H9 (cell line): ENCODE measurements around the gene LPP. TPM values are rescaled to one million over a fixed set of nuclear protein-coding genes. Genes with fewer than 3 reads are reported as not detected.

ENCODE experiments used
- DNase-seq: peaks from one replicate; pipeline ENCODE4 v3.0.0-alpha.2; 2017
- H2AFZ ChIP-seq: one replicate; pipeline ENCODE4 v1.6.1; 2013; ENCODE audit warnings: mild to moderate bottlenecking, low read length, control low read depth, moderate library complexity
- H2AK5ac ChIP-seq: 2 replicates; pipeline ENCODE4 v1.6.1; 2013; ENCODE audit warnings: low read length, control low read depth, mixed read lengths; ENCODE audit not compliant: insufficient read length
- H2BK120ac ChIP-seq: one replicate; pipeline ENCODE4 v1.6.1; 2013; ENCODE audit warnings: low read depth, mild to moderate bottlenecking, low read length, control low read depth, inconsistent platforms; ENCODE audit not compliant: poor library complexity, severe bottlenecking
- H2BK12ac ChIP-seq: 2 replicates; pipeline ENCODE4 v1.6.1; 2013; ENCODE audit warnings: low read length, control low read depth, mixed read lengths, low read depth; ENCODE audit not compliant: insufficient read length
- H2BK15ac ChIP-seq: 2 replicates; pipeline ENCODE4 v1.6.1; 2013; ENCODE audit warnings: low read depth, low read length, control low read depth
- H2BK20ac ChIP-seq: one replicate; pipeline ENCODE4 v1.6.1; 2013; ENCODE audit warnings: low read depth, mild to moderate bottlenecking, low read length, control low read depth, inconsistent platforms; ENCODE audit not compliant: poor library complexity, severe bottlenecking
- H2BK5ac ChIP-seq: 2 replicates; pipeline ENCODE4 v1.6.1; 2013; ENCODE audit warnings: low read length, control low read depth, mixed read lengths; ENCODE audit not compliant: insufficient read length
- H3K14ac ChIP-seq: 2 replicates; pipeline ENCODE4 v1.6.1; 2013; ENCODE audit warnings: low read length, control low read depth; ENCODE audit not compliant: insufficient read depth
- H3K18ac ChIP-seq: 2 replicates; pipeline ENCODE4 v1.6.1; 2013; ENCODE audit warnings: low read depth, mild to moderate bottlenecking, mixed read lengths, low read length, control low read depth; ENCODE audit not compliant: insufficient read length
- H3K23ac ChIP-seq: 2 replicates; pipeline ENCODE4 v1.6.1; 2013; ENCODE audit warnings: low read length, control low read depth, mixed read lengths, low read depth; ENCODE audit not compliant: insufficient read length
- H3K23me2 ChIP-seq: 2 replicates; pipeline ENCODE4 v1.6.1; 2013; ENCODE audit warnings: low read depth, mild to moderate bottlenecking, mixed read lengths, low read length, control low read depth; ENCODE audit not compliant: insufficient read length, poor library complexity, severe bottlenecking
- H3K27ac ChIP-seq: 2 replicates; pipeline ENCODE4 v1.5.1; 2013; ENCODE audit warnings: low read length, control low read depth, mixed read lengths, low read depth; ENCODE audit not compliant: insufficient read length
- H3K27me3 ChIP-seq: 2 replicates; pipeline ENCODE4 v1.6.1; 2013; ENCODE audit warnings: low read length, control low read depth, inconsistent platforms; ENCODE audit not compliant: insufficient read depth
- H3K4ac ChIP-seq: 2 replicates; pipeline ENCODE4 v1.6.1; 2013; ENCODE audit warnings: low read depth, mild to moderate bottlenecking, control low read depth, inconsistent platforms, low read length, moderate library complexity
- H3K4me1 ChIP-seq: 2 replicates; pipeline ENCODE4 v1.6.1; 2013; ENCODE audit warnings: low read length, control low read depth, inconsistent platforms; ENCODE audit not compliant: insufficient read depth
- H3K4me2 ChIP-seq: 2 replicates; pipeline ENCODE4 v1.6.1; 2013; ENCODE audit warnings: low read length, control low read depth, mixed read lengths; ENCODE audit not compliant: insufficient read length, insufficient read depth
- H3K56ac ChIP-seq: 2 replicates; pipeline ENCODE4 v1.6.1; 2013; ENCODE audit warnings: low read depth, mild to moderate bottlenecking, mixed read lengths, low read length, control low read depth; ENCODE audit not compliant: insufficient read length
- H3K79me1 ChIP-seq: 2 replicates; pipeline ENCODE4 v1.6.1; 2013; ENCODE audit warnings: low read depth, mild to moderate bottlenecking, moderate library complexity, low read length, control low read depth, inconsistent platforms; ENCODE audit not compliant: insufficient read depth, poor library complexity, severe bottlenecking
- H3K79me2 ChIP-seq: 2 replicates; pipeline ENCODE4 v1.6.1; 2013; ENCODE audit warnings: low read length, control low read depth, inconsistent platforms; ENCODE audit not compliant: insufficient read depth
- H3K9ac ChIP-seq: 2 replicates; pipeline ENCODE4 v1.6.1; 2013; ENCODE audit warnings: low read length, control low read depth, mixed read lengths; ENCODE audit not compliant: insufficient read length; ENCODE audit errors: extremely low read depth
- H3K9me3 ChIP-seq: one replicate; pipeline ENCODE4 v1.6.1; 2013; ENCODE audit warnings: low read depth, low read length, inconsistent platforms; ENCODE audit not compliant: control insufficient read depth
- H3T11ph ChIP-seq: one replicate; pipeline ENCODE4 v1.6.1; 2013; ENCODE audit warnings: mild to moderate bottlenecking, low read length, control low read depth, inconsistent platforms
- H4K20me1 ChIP-seq: one replicate; pipeline ENCODE4 v1.6.1; 2013; ENCODE audit not compliant: control insufficient read depth, insufficient read length, insufficient read depth
- H4K5ac ChIP-seq: 2 replicates; pipeline ENCODE4 v1.6.1; 2013; ENCODE audit warnings: low read depth, mild to moderate bottlenecking, mixed read lengths, low read length, control low read depth; ENCODE audit not compliant: insufficient read length
- H4K8ac ChIP-seq: replicated peaks from 2 replicates; pipeline ENCODE4 v1.6.1; 2013; ENCODE audit warnings: low read length, control low read depth, mixed read lengths, low read depth; ENCODE audit not compliant: insufficient read length
- H4K91ac ChIP-seq: 2 replicates; pipeline ENCODE4 v1.6.1; 2013; ENCODE audit warnings: low read depth, mild to moderate bottlenecking, moderate library complexity, mixed read lengths, low read length, control low read depth; ENCODE audit not compliant: insufficient read length
- H3K27ac Mint-ChIP-seq, 3 experiments: 2 replicates in 2 of 3; 3 replicates in 1 of 3; pipeline ENCODE4 v1.8.0; 2020 to 2021; ENCODE audit warnings: mixed read lengths in 3 of 3, mild to moderate bottlenecking in 1 of 3, moderate library complexity in 1 of 3
- H3K27me3 Mint-ChIP-seq: 2 replicates; pipeline ENCODE4 v1.8.0; 2021; ENCODE audit warnings: low read depth, mild to moderate bottlenecking, moderate library complexity, mixed read lengths
- H3K36me3 Mint-ChIP-seq, 3 experiments: 2 replicates in 2 of 3; 3 replicates in 1 of 3; pipeline ENCODE4 v1.8.0; 2020 to 2021; ENCODE audit warnings: low read depth in 3 of 3, mixed read lengths in 3 of 3; ENCODE audit not compliant: insufficient read depth in 1 of 3
- H3K4me1 Mint-ChIP-seq, 2 experiments: 2 replicates each; pipeline ENCODE4 v1.8.0; 2020; ENCODE audit warnings: mixed read lengths in 2 of 2
- H3K4me3 Mint-ChIP-seq, 2 experiments: 2 replicates in 1 of 2; 3 replicates in 1 of 2; pipeline ENCODE4 v1.8.0; 2020 to 2021; ENCODE audit warnings: mild to moderate bottlenecking in 2 of 2, mixed read lengths in 2 of 2, moderate library complexity in 1 of 2
- H3K9me3 Mint-ChIP-seq, 2 experiments: 2 replicates in 1 of 2; 3 replicates in 1 of 2; pipeline ENCODE4 v1.8.0; 2020; ENCODE audit warnings: mild to moderate bottlenecking in 2 of 2, mixed read lengths in 2 of 2, moderate library complexity in 1 of 2
- WGBS: extraction: QIAGEN DNeasy Blood & Tissue Kit; methylation state at CpG from one replicate; pipeline ENCODE4 v1.1.7; 2013; ENCODE audit warnings: missing lambda C conversion rate, low lambda C conversion rate, mixed read lengths; ENCODE audit not compliant: insufficient read length; ENCODE audit errors: extremely low coverage; 5-methylcytosine and 5-hydroxymethylcytosine counted together
- total RNA-seq: library from RNA; stranded (reverse); gene quantifications from 2 replicates; pipeline ENCODE4 v1.2.1, GENCODE V29; 2021
- TF ChIP-seq, protein P1 (sequence below): fragments of 200-600 bp; sonication (generic); conservative IDR thresholded peaks from 3 replicates; pipeline ENCODE4 v1.8.0; 2021; ENCODE audit warnings: antibody characterized with exemption, mild to moderate bottlenecking

Gene LPP
- total RNA-seq, 1 experiment from 2014 or later, result 64.6 TPM

DNA sequence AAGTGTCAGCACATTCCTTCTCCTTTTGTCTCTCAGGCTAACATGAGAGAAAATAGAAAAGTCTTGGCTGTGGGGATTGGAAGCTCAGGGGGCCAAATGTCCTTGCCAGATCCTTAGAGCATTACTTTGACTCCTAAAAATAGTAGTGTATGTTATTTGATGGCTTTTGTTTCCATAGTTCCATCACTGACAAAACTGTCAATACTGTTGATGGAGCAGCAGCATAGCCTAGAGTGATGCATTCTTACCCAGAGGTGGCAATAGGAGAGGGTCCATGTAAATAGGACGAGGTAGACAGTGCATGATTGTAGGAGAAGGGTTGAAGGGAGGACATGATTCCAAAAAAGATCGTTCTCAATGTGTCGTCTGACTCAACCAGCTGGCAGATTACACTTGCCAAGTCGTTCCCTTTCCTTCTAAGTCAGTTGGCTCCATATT, 735.1 kb downstream of the LPP start:
- Histone ChIP-seq H2AK5ac (no peak overlapping the region), H3K4me2 (no peak overlapping the region), H3K79me1 (no peaks in the 10 kb centered on the region), H2AFZ (no peak overlapping the region), H3K27me3 (no peaks in the 10 kb centered on the region), H3K4me1 (no peaks in the 10 kb centered on the region), H3K18ac (no peak overlapping the region), H3K14ac (no peak overlapping the region), H3K4ac (no peak overlapping the region), H3K79me2 (no peaks in the 10 kb centered on the region), H2BK120ac (no peak overlapping the region), H2BK20ac (no peak overlapping the region), H4K91ac (no peak overlapping the region), H3K23me2 (no peaks in the 10 kb centered on the region), H2BK12ac (no peak overlapping the region), H2BK5ac (no peak overlapping the region), H3K9ac (no peak overlapping the region), H3K27ac (no peak overlapping the region), H4K8ac (no peak overlapping the region), H3K23ac (no peak overlapping the region), H3T11ph (no peak overlapping the region), H4K5ac (no peak overlapping the region), H3K56ac (no peak overlapping the region), H3K9me3 (no peaks in the 10 kb centered on the region), H4K20me1 (no peaks in the 10 kb centered on the region), H2BK15ac (no peak overlapping the region)
- no peaks in the 10 kb centered on the region for H3K36me3 Mint-ChIP-seq
- no peaks in the 10 kb centered on the region for H3K9me3 Mint-ChIP-seq
- no peaks in the 10 kb centered on the region for H3K27me3 Mint-ChIP-seq
- TF ChIP-seq, protein P1, sequence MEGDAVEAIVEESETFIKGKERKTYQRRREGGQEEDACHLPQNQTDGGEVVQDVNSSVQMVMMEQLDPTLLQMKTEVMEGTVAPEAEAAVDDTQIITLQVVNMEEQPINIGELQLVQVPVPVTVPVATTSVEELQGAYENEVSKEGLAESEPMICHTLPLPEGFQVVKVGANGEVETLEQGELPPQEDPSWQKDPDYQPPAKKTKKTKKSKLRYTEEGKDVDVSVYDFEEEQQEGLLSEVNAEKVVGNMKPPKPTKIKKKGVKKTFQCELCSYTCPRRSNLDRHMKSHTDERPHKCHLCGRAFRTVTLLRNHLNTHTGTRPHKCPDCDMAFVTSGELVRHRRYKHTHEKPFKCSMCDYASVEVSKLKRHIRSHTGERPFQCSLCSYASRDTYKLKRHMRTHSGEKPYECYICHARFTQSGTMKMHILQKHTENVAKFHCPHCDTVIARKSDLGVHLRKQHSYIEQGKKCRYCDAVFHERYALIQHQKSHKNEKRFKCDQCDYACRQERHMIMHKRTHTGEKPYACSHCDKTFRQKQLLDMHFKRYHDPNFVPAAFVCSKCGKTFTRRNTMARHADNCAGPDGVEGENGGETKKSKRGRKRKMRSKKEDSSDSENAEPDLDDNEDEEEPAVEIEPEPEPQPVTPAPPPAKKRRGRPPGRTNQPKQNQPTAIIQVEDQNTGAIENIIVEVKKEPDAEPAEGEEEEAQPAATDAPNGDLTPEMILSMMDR, result no peak
- H3K4me1 Mint-ChIP-seq, result no peaks in the 10 kb centered on the region
- WGBS, result no CpG with 5 or more reads among the region's 4 CpGs
- H3K27ac Mint-ChIP-seq, result 0 out of 7 replicates have a peak overlapping the region, but pooled peaks of 1 of the 3 experiments have one; percentile 0
- no peak for DNase-seq
- H3K4me3 Mint-ChIP-seq, result no peak overlapping the region
